ENCODE measurements around the gene GALNT13.

Gene GALNT13

GRCh38 chr2:153871231-153872221, at the start of gene GALNT13:
GALNT13 (plus strand) TSS chr2:153871922.
- peak; percentile 94 for DNase-seq

GRCh38 chr2:153823880-153824279, 47.8 kb upstream of the GALNT13 start:
- no peak for DNase-seq

GRCh38 chr2:153828335-153828734, 43.4 kb upstream of the GALNT13 start:
- no peak for DNase-seq

GRCh38 chr2:153834662-153835061, 37.1 kb upstream of the GALNT13 start:
- DNase-seq, result no peak

GRCh38 chr2:153858250-153858649, 13.5 kb upstream of the GALNT13 start:
- no peak for DNase-seq

- no peak for DNase-seq
Observed at GRCh38 chr2:153864022-153864421, 7.7 kb upstream of the GALNT13 start.

- DNase-seq, result no peak
Observed at GRCh38 chr2:153866595-153866994, 5.1 kb upstream of the GALNT13 start.

- DNase-seq, result no peak
Observed at GRCh38 chr2:153870308-153870707, 1.4 kb upstream of the GALNT13 start.

- DNase-seq, result peak; percentile 6
Observed at GRCh38 chr2:153872311-153873051, 759 bp downstream of the GALNT13 start.

- DNase-seq, result peak; percentile 26
Observed at GRCh38 chr2:153873052-153874048, 1.6 kb downstream of the GALNT13 start.

GRCh38 chr2:153875801-153876466, 4.2 kb downstream of the GALNT13 start:
- no peak for DNase-seq

- DNase-seq, result no peak
Observed at GRCh38 chr2:153880926-153881325, 9.2 kb downstream of the GALNT13 start.

GRCh38 chr2:153886833-153887232, 15.1 kb downstream of the GALNT13 start:
- DNase-seq, result no peak

- DNase-seq, result no peak
Observed at GRCh38 chr2:153890576-153890975, 18.9 kb downstream of the GALNT13 start.

GRCh38 chr2:153891051-153891450, 19.3 kb downstream of the GALNT13 start:
- DNase-seq, result no peak

- DNase-seq, result no peak
Observed at GRCh38 chr2:153912798-153913396, 41.2 kb downstream of the GALNT13 start.

GRCh38 chr2:153917570-153917969, 45.8 kb downstream of the GALNT13 start:
- no peak for DNase-seq

GRCh38 chr2:153935511-153935910, 63.8 kb downstream of the GALNT13 start:
- no peak for DNase-seq

GRCh38 chr2:153939124-153939796, 67.5 kb downstream of the GALNT13 start:
- no peak for DNase-seq

GRCh38 chr2:153940511-153940910, 68.8 kb downstream of the GALNT13 start:
- no peak for DNase-seq

GRCh38 chr2:153944800-153945199, 73.1 kb downstream of the GALNT13 start:
- DNase-seq, result no peak

Data from NCI-H774 (cell line).